ENCODE data around the gene USP32. TPM values are rescaled to one million over a fixed set of nuclear protein-coding genes. Genes with fewer than 3 reads are reported as not detected.

USP32 gene
- total RNA-seq, 1 experiment from 2014 or later: 73.5 TPM

DNA sequence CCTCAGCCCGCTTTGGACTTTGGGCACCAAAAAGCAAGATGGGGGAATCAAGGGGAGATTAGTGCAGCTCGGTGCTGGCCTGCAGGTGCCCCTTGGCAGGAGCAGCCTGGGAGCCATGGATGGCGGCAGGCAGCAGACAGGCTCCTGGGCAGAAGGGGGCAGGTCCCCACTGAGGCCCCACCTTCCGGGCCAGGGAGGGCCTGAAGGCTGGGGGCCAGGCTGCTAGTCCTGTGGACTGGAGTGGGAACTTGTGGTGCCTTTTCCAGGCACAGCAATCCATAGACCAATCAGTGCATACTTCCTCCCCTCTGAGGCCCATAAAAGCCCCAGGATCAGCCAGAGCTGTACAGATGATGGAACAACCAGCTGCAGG is 64.0 kb downstream of the USP32 start:
- Histone ChIP-seq H2BK20ac (ENCODE audit: low read depth, low read length, poor library complexity, severe bottlenecking) (no peak overlapping the region), H3T11ph (ENCODE audit: low read length) (no peak overlapping the region), H4K5ac (ENCODE audit: insufficient read length, low read depth, low read length) (no peak overlapping the region), H2AK5ac (ENCODE audit: insufficient read length, low read length) (no peak overlapping the region), H2BK12ac (ENCODE audit: insufficient read length, low read depth, low read length) (no peak overlapping the region), H3K23me2 (ENCODE audit: insufficient read length, low read depth, low read length, poor library complexity, severe bottlenecking) (no peaks in the 10 kb centered on the region), H3K79me2 (ENCODE audit: insufficient read depth, low read length) (peaks cover 7% of the 10 kb centered on the region; the same call in 1 of the 2 replicates), H2AFZ (ENCODE audit: low read length) (no peak overlapping the region), H3K18ac (ENCODE audit: insufficient read length, low read depth, low read length) (no peak overlapping the region), H3K4ac (ENCODE audit: low read depth, low read length) (no peak overlapping the region), H3K14ac (ENCODE audit: insufficient read depth, low read length) (no peak overlapping the region), H3K9me3 (ENCODE audit: control insufficient read depth, low read depth, low read length) (no peaks in the 10 kb centered on the region), H2BK120ac (ENCODE audit: low read depth, low read length, poor library complexity, severe bottlenecking) (no peak overlapping the region), H3K56ac (ENCODE audit: insufficient read length, low read depth, low read length) (no peak overlapping the region), H2BK5ac (ENCODE audit: insufficient read length, low read length) (no peak overlapping the region), H3K27ac (ENCODE audit: insufficient read length, low read depth, low read length) (no peak overlapping the region), H3K79me1 (ENCODE audit: insufficient read depth, low read depth, low read length, poor library complexity, severe bottlenecking) (peaks cover 3% of the 10 kb centered on the region), H3K4me1 (ENCODE audit: insufficient read depth, low read length) (peaks cover 6% of the 10 kb centered on the region; the same call in 1 of the 2 replicates), H3K4me2 (ENCODE audit: insufficient read depth, insufficient read length, low read length) (no peak overlapping the region), H3K27me3 (ENCODE audit: insufficient read depth, low read length) (no peaks in the 10 kb centered on the region), H4K8ac (replicated peaks; ENCODE audit: insufficient read length, low read depth, low read length) (no peak overlapping the region), H2BK15ac (ENCODE audit: low read depth, low read length) (no peak overlapping the region), H4K20me1 (ENCODE audit: control insufficient read depth, insufficient read depth, insufficient read length) (no peaks in the 10 kb centered on the region), H3K9ac (ENCODE audit: extremely low read depth, insufficient read length, low read length) (no peak overlapping the region), H3K23ac (ENCODE audit: insufficient read length, low read depth, low read length) (no peak overlapping the region), H4K91ac (ENCODE audit: insufficient read length, low read depth, low read length) (no peak overlapping the region)
- Mint-ChIP-seq H3K4me1 (peaks cover 24 to 25% of the 10 kb centered on the region in 2 experiments), H3K9me3 (no peaks in the 10 kb centered on the region; a peak in 1 of 5 replicates), H3K4me3 (peak overlapping the region in 1 of 2 experiments; percentile 36; a peak in 1 of 5 replicates), H3K36me3 (ENCODE audit: insufficient read depth in 1 of 3, low read depth in 3 of 3) (peaks cover 0 to 10% (median 5%) of the 10 kb centered on the region in 3 experiments; a peak in 5 of 7 replicates), H3K27ac (peak overlapping the region; percentile 79 to 93 (median 84); a peak in 5 of 7 replicates), H3K27me3 (ENCODE audit: low read depth) (no peaks in the 10 kb centered on the region)
- no CpG with 5 or more reads among the region's 4 CpGs for WGBS (ENCODE audit: extremely low coverage, insufficient read length, low lambda C conversion rate)
- TF ChIP-seq, protein P1, sequence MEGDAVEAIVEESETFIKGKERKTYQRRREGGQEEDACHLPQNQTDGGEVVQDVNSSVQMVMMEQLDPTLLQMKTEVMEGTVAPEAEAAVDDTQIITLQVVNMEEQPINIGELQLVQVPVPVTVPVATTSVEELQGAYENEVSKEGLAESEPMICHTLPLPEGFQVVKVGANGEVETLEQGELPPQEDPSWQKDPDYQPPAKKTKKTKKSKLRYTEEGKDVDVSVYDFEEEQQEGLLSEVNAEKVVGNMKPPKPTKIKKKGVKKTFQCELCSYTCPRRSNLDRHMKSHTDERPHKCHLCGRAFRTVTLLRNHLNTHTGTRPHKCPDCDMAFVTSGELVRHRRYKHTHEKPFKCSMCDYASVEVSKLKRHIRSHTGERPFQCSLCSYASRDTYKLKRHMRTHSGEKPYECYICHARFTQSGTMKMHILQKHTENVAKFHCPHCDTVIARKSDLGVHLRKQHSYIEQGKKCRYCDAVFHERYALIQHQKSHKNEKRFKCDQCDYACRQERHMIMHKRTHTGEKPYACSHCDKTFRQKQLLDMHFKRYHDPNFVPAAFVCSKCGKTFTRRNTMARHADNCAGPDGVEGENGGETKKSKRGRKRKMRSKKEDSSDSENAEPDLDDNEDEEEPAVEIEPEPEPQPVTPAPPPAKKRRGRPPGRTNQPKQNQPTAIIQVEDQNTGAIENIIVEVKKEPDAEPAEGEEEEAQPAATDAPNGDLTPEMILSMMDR (conservative IDR thresholded peaks at IDR 0.05): no peak
- DNase-seq: peak; percentile 55
